CD4-positive, alpha-beta T cell treated with Interleukin-6 for 4 hours (primary cell): Measurements from ENCODE around the gene CIDEC.
"Not testable (repeated sequence)": the region's sequence is repeated elsewhere in the genome, so short reads cannot be mapped to it uniquely, and the experiment has no call there.

Experiments used
- DNase-seq: peaks from one replicate; pipeline ENCODE4 v3.0.0-alpha.2; 2020; ENCODE audit warnings: mixed read lengths

Gene CIDEC

DNA sequence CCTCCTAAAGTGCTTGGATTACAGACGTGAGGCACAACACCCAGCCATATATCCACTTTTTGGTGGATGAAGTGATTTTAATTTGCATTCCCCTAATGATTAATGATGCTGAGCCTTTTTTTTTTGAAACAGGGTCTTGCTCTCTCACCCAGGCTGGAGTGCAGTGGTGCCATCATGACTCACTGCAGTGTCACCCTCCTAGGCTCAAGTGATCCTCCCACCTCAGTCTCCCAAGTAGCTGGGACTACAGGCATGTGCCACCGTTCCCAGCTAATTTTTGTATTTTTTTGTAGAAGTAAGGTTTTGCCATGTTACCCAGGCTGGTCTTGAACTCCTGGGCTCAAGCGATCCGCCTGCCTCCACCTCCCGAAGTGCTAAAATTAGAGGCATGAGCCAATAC, 8.0 kb downstream of the CIDEC start:
- not testable (repeated sequence) for DNase-seq

DNA sequence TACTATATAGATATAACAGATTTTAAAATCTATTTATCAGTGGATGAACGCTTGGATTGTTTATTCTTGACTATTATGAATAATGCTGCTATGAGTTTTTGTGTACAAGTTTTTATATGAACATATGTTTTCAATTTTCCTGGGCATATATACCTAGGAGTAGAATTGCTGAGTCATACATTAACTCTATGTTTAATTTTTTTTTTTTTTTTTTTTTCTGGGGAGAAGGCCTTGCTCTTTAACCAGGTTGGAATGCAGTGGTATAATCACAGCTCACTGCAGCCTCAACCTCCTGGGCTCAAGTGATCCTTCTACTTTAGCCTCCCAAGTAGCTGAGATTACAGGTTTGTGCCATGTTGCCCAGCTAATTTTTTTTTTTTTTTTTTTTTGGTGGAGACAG, 9.1 kb downstream of the CIDEC start:
- DNase-seq: no peak

DNA sequence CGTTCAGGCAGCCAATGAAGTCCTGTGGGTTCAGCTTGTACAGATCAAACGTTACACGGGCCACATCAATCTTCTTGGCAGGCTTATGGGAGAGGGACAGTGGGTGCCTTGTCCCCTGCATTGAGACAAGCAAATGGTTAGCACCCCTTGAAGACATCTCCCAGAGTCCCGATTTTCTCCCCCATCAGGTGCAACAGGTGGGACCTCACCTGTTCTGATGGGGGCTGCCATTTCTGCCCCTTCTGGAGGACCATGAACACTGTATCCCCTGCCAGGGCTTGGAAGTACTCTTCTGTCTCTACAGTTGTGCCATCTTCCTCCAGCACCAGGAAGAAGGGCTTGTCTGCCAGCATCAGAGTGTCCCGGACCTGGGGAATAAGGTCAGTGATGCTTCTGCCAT, 10.1 kb downstream of the CIDEC start:
- DNase-seq: no peak

DNA sequence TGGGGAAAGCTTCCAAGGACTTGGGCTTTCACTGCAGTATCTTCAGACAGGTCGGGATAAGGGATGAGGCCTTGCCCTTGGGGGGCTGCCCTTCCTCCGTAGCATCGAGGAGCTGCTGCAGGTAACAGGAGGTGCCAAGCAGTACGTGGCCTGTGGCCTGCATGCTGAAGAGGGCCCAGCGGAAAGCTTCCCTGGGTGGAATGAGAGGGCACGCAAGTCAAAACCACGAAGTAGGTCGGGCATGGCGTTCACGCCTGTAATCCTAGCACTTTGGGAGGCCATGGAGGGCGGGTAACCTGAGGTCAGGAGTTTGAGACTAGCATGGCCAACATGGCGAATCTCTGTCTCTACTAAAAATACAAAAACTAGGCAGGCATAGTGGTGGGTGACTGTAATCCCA, 12.9 kb downstream of the CIDEC start:
- DNase-seq: no peak

DNA sequence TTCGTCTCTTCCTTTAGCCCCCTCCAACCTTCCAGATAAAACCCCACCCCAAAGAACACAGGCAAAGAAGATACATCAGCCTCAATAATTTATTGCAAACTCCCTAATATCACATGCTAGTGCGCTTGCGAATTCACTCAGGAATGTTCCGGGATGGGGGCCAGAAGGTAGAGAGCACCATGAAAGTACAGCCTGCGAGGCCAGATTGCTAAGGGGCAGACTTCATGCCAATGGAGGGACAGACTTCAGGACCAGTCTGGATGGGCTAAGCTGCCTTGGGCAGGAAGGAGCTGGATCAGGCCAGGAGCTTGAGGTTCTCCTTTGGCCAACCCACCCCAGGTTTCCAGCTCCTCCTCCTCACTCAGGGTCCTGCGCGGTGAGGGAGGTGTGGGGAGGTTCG, 13.4 kb downstream of the CIDEC start:
- DNase-seq: no peak

DNA sequence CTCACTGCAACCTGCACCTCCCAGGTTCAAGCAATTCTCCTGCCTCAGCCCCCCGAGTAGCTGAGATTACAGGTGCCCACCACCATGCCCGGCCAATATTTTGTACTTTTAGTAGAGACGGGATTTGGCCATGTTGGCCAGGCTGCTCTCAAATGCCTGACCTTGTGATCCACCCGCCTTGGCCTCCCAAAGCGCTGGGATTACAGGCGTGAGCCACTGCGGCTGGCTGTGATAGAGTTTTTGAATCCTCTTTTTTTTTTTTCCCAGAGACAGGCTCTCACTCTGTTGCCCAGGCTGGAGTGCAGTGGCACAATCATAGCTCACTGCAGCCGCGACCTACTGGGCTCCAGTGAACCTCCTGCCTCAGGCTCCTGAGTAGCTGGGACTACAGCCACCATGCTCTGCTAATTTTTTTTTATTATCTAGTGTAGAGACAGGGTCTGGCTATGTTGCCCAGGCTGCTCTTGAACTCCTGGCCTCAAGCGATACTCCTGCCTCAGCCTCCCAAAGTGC, 14.9 kb downstream of the CIDEC start:
- not testable (repeated sequence) for DNase-seq

DNA sequence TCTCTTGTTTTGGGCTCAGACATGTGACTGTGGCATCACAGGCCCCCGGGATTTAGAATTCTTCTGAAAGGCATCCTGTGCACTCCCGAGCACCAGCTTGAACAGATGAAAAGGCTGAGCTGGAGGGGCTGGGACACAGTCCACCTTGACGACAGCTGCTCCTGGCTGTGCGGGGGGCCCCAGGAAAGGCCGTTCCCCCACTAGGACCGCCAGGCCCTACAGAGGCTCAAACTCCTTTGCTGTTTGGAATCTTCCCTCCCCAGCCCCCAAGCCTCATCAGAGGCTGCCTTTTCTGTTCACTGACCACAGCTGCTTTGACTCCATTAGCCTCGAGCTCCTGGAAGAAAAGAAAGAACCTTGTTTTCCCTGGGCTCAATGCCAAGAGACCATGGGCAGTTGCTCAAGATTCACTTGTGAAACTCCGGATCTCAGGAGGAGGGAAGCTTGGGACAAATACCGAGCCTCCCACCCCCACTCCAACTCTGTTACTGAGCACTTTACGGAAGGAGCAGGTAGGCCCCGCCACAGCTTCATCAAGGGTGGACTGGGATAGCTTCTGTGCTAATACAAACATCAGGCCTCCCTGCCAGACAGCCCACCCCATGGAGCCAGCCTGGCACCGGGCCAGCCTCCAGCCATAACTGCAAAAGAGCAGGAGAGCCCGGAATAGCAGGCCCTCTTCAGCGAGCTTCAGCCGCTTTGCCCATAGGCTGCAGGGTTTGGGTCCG, 15.7 kb downstream of the CIDEC start:
- no peak for DNase-seq

DNA sequence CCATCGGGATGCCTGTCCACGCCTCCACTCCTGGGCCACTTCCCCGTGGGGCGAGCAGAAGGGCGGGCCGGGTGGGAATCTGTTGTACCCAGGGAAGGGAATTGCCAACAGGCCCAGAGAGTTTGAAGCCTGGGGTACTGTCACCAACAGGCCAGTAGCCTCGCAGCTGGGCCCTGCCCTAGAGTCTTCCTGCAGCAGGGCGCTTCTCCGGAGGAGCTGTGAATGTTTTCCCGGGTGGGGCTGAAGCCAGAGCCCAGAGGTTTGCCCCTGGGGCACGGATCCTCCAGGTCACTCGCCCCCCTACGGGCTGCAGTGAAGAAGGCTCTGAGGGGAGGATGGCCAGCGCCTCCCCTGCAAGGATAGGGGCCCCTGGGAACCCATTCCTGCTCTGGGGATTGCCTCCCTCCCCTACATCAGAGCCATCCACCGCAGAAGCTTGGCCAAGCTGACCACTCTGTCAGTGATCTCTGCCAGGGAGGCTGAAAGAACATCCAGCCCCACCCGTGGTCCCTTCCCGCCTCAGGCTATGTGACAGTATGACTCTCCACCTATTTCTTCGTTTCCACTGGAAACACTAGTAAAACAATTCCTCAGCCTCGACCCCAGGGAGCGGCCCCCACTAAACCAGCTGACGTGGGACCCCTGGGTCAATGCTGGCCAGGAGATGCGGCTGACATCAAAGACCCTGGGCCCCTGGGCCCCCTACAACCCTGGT, 16.8 kb downstream of the CIDEC start:
- DNase-seq: no peak

DNA sequence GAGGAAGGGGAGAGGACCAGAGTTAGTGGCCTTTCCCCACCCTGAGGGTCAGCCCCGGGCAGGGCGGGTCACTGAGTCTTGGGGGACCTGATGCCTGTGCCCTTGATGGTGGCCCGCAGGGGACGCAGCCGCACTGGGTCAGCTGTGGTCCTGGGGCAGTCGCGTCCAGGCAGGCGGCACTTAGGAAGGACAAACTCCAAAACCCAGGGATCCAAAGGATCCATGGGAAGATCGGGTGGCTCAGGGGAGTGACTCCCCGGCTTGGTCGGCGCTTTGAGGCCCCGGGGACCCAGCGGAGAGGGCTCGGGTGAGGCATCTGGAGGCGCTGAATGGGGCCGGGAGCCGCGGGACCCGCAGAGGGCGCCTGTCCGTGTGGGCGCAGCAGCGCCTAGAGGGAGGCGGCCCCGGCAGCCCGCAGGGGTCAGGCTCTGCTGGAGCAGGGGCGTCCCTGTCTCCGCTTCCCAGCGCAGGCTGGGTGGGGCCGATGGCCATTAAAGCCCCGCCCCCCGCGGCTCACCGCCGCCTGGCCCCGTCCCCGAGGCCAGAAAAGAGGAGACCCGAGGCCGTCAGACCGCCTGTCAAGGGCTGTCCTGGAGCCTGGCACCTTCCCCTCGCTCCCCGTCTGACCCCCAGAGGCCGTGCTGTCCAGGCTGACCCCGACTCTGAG, 17.5 kb downstream of the CIDEC start:
- peak; percentile 40 for DNase-seq

DNA sequence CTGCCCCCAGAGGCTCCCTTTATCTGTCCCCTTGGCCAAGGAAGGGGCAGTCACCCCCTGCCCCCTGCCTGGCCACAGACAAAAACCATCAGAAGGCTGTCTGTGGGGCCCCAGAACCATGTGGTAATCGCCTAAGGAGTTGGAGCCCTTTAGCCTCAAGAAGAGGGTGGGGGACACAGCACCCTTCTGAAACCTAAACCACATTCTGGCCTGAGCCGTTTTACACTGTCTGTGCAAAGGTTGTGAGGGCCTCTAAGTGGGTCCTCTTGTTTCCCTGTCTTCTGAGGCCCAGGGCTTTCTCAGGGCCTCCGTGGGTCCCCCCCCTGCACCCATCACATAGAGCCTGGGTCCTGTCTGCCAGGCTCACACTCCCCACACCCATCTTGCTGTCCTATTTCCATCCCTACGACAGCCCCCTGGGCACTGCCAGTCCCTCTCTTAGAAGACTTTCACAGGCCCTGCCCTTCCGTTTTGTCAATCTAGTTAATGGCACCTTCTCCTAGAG, 18.4 kb downstream of the CIDEC start:
- no peak for DNase-seq

DNA sequence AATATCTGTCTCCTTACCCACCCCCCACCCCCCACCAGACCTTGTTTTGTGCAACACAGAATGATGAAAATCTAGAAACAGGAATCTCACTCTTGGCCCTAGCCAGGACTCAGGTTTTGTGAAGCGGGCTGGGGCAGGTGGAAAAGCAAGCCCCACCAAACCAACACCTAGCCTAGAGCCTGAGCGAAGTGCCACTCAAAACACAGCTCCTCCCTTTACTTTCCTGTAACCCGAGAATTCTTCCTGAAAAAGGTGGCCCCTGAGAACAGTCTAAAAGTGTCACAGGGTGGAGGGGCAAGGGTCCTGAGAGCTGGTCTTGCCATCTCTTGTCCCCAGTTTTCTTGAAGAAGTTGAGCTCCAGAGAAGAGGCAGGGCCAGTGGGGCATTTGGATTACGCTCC, 18.9 kb downstream of the CIDEC start:
- no peak for DNase-seq

DNA sequence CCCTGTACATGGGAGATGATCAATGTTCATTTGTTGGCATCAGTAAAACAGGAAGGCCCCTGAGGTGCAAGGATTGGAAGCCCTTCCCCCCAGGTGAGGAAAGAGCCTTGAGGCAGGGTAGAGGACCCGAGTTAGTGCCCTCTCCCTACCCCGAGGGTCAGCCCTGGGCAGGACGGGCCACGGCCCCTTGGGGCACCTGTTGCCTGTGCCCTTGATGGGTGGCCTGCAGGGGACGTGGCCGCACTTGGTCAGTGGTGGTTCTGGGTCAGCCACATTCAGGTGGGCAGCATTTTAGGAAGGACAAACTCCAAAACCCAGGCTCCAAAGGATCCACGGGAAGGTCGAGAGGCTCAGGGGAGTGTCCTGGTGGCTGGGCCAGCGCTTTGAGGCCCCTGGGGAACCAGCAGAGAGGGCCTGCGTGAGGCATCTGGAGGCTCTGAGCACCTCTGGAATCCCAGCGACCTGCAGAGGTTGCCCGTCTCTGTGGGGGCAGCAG, 20.5 kb downstream of the CIDEC start:
- DNase-seq: no peak

DNA sequence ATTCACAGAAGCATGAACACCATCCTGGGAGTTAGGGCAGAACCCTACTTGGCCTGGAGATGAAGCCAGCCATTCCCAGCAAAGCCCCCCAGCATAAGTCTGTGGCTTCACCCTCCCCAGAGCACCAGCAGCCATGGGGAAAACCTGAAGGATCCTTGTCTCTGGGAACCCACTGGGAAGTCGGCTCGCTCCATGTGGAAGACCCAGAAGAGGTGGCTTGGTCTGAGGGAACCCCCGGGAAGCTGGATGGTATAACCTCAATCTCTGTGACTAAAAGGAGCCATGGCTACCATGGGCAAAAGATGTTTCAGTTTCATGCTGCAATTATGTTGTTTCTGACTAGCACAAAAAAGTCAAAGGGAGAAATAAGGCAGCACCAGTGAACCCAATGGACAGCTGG, 24.5 kb downstream of the CIDEC start:
- DNase-seq: no peak

DNA sequence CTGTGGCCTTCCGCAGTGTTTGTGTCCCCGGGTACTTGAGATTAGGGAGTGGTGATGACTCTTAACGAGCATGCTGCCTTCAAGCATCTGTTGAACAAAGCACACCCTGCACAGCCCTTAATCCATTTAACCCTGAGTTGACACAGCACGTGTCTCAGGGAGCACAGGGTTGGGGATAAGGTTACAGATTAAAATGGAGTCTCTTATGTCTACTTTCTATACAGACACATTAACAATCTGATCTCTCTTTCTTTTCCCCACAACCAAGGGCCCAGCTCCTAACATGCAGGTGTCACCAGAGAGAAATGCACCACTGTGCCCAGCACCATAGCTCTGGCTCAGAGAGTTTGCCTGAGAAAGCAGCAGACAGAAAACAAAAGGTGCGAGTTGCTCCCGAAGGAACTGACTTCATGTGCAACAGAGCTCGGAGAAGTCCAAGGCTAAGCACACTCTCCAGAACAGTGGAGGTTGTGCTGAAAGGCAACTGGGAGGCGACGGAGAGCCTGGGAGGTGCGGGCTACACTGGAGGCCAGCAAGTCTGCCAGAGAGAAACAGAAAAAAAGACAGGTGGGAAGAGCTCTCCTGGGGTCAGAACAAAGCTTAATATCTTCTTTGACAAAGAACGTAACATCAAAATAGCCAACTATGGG, 25.6 kb downstream of the CIDEC start:
- DNase-seq: not testable (repeated sequence)

DNA sequence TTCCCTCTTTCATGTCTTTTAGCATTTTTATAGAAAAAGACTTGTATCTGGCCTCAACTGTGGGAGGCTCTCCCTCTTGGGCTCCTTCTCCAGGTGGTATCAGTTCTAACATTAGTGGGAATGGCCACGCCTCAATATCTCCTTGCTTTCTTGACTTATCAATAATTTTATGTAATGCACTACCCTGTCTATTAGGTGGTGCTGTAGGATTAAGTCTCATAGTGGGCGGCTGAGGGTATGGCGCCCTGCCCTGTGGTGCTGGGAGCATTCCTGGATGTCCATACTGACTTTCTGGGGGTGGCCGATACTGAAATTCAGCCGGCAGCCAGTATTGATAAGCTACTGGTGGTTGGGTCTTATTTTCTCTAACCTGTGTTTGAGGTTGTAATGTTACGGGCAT, 27.5 kb downstream of the CIDEC start:
- no peak for DNase-seq

DNA sequence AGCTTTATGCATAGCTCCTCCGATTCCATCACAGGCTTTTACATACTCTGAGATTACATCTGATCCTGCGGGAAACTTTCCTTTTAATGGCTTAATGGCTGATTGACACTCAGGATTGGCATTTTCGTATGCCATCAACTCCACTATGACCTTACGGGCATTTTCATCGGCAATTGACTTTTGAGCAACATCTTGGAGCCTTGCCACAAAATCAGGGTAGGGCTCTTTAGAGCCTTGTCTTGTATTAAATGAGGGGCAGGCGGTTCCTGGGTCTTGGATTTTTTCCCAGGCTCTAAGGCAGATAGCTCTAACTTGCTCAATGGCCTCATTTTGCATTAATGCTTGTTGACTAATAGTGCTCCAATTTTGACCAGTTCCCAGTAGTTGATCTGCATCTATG, 28.1 kb downstream of the CIDEC start:
- not testable (repeated sequence) for DNase-seq

DNA sequence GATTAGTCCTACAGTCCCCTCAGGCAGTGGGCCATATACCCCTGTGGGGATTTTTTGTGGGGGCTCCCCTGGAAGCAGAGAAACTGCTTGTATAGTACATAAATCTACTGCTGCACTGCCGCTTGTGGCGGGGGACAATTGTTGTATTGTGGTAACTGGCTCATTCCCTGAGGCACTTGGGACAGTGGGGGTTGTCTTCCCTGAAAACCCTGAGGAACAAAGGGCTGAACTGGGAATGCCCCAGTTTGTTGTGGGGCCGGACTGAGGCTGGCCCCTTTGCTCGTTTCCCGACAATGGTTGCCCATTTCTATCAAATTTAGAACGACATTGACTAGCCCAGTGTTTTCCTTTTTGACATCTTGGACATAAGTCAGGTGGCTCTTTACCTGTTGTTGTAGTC, 28.7 kb downstream of the CIDEC start:
- not testable (repeated sequence) for DNase-seq

DNA sequence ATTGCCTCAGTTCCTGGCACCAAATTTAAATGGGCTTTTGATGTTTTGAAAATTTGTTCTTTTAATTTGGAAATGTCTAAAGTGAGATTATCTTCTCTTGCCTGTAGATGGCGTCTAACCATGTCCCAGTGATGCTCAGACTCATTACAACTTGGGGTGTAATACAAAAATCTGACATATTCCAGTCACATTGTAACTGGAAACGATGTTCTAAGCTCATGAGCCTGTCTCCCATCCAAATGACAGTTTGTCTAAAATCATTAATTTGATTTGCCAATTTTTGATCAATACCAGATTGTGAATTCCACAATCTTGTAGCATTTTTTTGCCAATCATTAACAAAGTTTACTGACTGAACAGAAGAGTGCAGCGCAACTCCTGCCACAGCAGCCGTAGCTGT, 31.2 kb downstream of the CIDEC start:
- DNase-seq: not testable (repeated sequence)

DNA sequence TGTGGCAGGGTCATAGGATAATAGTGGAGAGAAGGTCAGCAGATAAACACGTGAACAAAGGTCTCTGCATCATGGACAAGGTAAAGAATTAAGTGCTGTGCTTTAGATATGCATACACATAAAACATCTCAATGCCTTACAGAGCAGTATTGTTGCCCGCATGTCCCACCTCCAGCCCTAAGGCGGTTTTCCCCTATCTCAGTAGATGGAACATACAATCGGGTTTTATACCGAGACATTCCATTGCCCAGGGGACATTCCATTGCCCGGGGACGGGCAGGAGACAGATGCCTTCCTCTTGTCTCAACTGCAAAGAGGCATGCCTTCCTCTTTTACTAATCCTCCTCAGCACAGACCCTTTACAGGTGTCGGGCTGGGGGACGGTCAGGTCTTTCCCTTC, 32.2 kb downstream of the CIDEC start:
- DNase-seq: not testable (repeated sequence)

DNA sequence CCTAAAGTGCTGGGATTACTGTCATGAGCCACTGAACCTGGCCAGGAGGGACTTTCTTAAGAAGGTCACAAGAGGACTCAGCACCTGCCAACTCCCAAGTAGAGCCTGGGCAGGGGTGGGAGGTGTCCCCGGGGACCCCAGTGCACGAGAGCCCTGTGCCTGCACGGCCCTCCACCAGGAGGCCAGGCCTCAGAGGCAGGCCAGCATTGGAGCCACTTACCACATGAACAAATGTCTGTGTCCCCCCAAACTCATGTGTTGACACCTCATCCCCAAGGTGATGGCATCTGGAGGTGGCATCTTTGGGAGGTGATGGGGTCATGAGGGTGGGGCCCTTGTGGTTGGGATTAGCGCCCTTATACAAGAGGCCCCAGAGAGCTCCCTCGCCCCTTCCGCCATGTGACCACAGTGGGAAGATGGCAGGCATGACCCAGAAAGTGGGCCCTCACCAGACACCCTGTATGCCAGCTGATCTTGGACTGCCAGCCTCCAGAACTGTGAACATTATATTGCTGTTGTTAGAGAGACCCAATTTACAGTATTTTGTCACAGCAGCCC, 33.0 kb downstream of the CIDEC start:
- DNase-seq: no peak

DNA sequence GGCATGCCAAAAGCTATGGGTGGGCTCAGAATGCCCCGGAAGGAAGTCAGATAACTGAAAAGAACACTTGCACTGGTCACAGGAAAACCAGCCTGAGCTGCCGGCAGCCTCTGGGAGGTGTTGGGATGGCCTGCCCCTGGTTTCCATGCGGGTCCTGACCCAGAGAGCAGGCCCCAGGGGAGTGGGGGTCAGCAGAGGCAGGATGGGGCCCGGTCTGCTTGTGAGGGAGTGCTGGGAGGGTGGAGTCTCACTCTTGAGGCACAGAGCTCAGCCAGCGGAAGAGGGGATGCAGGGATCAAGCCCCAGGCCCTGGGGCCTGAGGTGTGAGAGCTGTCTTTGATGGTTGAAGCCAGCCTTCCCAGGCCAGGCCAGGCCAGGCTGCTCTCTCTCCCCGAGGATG, 33.8 kb downstream of the CIDEC start:
- no peak for DNase-seq

DNA sequence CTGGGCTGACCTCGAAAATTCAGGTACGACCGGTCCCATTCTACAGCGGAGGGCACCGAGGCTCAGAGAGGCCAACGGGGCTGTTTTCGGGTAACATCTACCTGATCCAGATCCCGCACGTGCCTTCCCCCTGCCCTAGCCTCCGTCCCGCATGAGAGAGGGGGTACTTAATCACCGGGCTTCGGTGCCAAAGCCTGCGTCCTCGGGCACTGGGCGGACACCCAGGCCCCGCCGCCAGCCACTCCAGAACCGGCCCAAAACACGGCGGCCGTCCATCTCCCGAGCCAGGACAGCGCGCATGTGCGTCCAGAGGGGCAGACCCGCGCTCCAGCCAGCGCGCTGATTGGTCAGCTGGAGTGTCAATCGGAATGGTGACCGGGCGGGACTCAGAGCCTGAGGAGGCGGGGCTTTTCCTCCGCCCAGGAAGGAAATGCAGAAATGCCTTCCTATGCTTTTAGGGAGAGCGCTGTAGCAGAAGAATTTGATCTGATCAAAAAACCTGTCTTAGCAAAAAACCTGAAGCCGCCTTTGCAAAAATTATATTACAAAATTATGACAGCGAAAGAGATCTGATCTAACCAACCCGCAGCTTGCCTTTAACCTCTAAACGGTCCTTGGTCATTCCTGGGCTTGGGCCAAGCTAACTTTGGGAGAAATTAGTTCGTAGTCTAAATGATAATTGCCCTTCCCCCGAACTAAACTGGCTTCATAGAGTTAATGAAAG, 36.2 kb downstream of the CIDEC start, which contains the start of gene RPUSD3:
TSS of gene RPUSD3 (minus strand) at position 294 of the 724 bp plus-strand sequence. CDS start at position 276, 18 bp downstream.
- DNase-seq: peak; percentile 95
